ENCODE measurements around the gene CDK15.

DNA sequence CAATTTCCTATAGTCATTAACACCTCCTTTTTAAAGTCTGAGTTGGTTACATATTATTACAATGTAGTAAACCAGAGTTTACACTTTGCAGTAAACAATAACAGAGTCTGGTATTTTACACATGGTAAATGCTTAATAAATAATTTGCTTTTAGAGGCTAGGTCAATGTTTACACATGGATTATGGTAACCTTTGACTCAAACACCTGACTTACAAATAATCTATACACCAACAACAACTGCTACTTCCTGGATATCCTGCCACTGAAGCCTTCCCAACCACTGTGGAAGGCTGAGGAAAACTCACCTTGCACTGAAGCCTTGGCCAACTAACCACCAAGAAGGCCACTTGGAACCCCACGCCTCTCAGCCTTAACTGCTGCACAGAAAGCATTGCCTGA lies 31.0 kb upstream of the CDK15 start:
- TF ChIP-seq, protein P1, sequence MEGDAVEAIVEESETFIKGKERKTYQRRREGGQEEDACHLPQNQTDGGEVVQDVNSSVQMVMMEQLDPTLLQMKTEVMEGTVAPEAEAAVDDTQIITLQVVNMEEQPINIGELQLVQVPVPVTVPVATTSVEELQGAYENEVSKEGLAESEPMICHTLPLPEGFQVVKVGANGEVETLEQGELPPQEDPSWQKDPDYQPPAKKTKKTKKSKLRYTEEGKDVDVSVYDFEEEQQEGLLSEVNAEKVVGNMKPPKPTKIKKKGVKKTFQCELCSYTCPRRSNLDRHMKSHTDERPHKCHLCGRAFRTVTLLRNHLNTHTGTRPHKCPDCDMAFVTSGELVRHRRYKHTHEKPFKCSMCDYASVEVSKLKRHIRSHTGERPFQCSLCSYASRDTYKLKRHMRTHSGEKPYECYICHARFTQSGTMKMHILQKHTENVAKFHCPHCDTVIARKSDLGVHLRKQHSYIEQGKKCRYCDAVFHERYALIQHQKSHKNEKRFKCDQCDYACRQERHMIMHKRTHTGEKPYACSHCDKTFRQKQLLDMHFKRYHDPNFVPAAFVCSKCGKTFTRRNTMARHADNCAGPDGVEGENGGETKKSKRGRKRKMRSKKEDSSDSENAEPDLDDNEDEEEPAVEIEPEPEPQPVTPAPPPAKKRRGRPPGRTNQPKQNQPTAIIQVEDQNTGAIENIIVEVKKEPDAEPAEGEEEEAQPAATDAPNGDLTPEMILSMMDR (IDR thresholded peaks at IDR 0.05; ENCODE audit: low read length) = no peak
- TF ChIP-seq EZH2 (optimal IDR thresholded peaks at IDR 0.05; ENCODE audit: low read depth, low read length) = no peak

Measured in MM.1S (cell line).